Erythroblast (primary cell): ENCODE data around the gene CYSRT1.

ENCODE experiments used
- GATA1 ChIP-seq: IDR thresholded peaks from 2 replicates; pipeline ENCODE4 v1.6.1; 2011; ENCODE audit warnings: low read depth, mild to moderate bottlenecking, control low read depth, low read length, moderate library complexity
- POLR2A ChIP-seq: IDR thresholded peaks from 2 replicates; pipeline ENCODE4 v1.6.1; 2011; ENCODE audit warnings: mild to moderate bottlenecking, low read length

GRCh38 chr9:137219757-137220316 lies 5.1 kb upstream of the CYSRT1 start:
- TF ChIP-seq POLR2A = no peak
- no peak for TF ChIP-seq GATA1
